ENCODE results near the gene LRRC71. TPM values are rescaled to one million over a fixed set of nuclear protein-coding genes. Genes with fewer than 3 reads are reported as not detected.

The LRRC71 gene
- total and polyA plus RNA-seq, 2 of the 4 experiments (the other 2 are of a cell fraction): 0.50 TPM; not detected in 1

DNA sequence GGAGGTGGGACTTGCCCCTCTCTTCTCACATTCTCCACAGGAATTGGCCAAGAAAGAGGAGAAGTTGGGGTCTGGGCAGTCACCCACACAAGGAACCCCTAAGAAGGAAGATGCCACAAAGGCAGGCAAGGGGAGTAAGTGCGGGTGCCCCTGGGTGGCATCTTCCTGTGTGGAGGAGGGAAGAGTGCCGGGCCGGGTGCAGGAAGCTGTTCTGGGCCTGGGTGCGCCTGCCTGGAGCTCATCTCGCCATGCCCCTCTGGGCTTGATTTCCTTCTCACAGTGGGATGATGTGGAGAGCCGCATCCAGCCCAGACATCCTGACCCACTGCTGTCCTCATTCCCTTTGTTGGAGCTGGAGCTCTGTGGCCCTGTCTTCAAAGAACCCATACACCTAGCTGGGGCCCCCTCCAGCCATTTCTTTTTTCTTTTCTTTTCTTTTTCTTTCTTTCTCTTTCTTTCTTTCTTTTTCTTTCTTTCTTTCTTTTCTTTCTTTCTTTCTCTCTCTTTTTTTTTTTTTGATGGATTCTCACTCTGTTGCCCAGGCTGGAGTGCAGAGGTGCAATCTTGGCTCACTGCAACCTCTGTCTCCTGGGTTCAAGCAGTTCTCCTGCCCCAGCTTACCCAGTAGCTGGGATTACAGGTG lies 9.3 kb downstream of the LRRC71 start:
- H4K8ac ChIP-seq (ENCODE audit: low read depth in 2 of 2, low read length in 2 of 2): no peak overlapping the region
- no peak overlapping the region for H2AFZ ChIP-seq (replicated peaks; ENCODE audit: low read length, poor library complexity)
- no peak overlapping the region for H2BK5ac ChIP-seq (ENCODE audit: low read depth, low read length, poor library complexity, severe bottlenecking)
- H3K9me3 ChIP-seq (ENCODE audit: control insufficient read depth, insufficient read depth, low read length): no peaks in the 10 kb centered on the region
- no peak overlapping the region for H3K4me3 ChIP-seq (ENCODE audit: insufficient read depth, low read depth, low read length)
- dilution Hi-C loops (cut with HindIII; ENCODE audit: low sequenced_read_pairs, unreplicated experiment): no loop called here
- in situ Hi-C loops (cut with MboI; ENCODE audit: low sequenced_read_pairs): loop anchor here (5.0 kb wide), 1 partner anchor 37 kb away; the partner anchor contains the start of gene PEAR1
- POLR2A ChIA-PET (ENCODE audit: unreplicated experiment): no interaction called here
- no peak overlapping the region for H3K18ac ChIP-seq (ENCODE audit: low read depth, low read length)
- H3K4me2 ChIP-seq (ENCODE audit: low read depth, low read length): no peak overlapping the region
- no peak overlapping the region for H3K23ac ChIP-seq (ENCODE audit: low read depth, low read length)
- no peak overlapping the region for H3K56ac ChIP-seq (ENCODE audit: extremely low read depth, insufficient read depth, low read length)
- ATAC-seq (ENCODE audit: low read depth) (no peak), DNase-seq (no peak)
- H2BK20ac ChIP-seq (ENCODE audit: low read depth, low read length): no peak overlapping the region
- H2BK120ac ChIP-seq (ENCODE audit: low read depth, low read length): no peak overlapping the region
- no peak overlapping the region for H3K27ac ChIP-seq (ENCODE audit: insufficient read depth, low read length)
- H4K91ac ChIP-seq (ENCODE audit: insufficient read depth, low read depth, low read length): no peak overlapping the region
- H2BK15ac ChIP-seq (ENCODE audit: low read depth, low read length): no peak overlapping the region
- no peak overlapping the region for H2AK9ac ChIP-seq (replicated peaks; ENCODE audit: low read depth, low read length, poor library complexity)
- no peak overlapping the region for H3K14ac ChIP-seq (replicated peaks; ENCODE audit: low read depth, low read length)
- no peaks in the 10 kb centered on the region for H3K79me1 ChIP-seq (ENCODE audit: low read depth in 1 of 2, low read length in 2 of 2)
- TF ChIP-seq RCOR1 (IDR thresholded peaks at IDR 0.05; ENCODE audit: insufficient replicate concordance, low read length) (no peak), POLR2A (IDR thresholded peaks at IDR 0.05; ENCODE audit: low read depth, low read length) (no peak), MXI1 (IDR thresholded peaks at IDR 0.05; ENCODE audit: borderline replicate concordance, low read depth, low read length) (no peak), MAZ (IDR thresholded peaks at IDR 0.05; ENCODE audit: borderline replicate concordance, low read depth, low read length) (no peak), NFE2L2 (IDR thresholded peaks at IDR 0.05; ENCODE audit: low read depth, low read length) (no peak), FOS (IDR thresholded peaks at IDR 0.05; ENCODE audit: low read depth, low read length) (no peak), SMC3 (IDR thresholded peaks at IDR 0.05; ENCODE audit: low read depth, low read length) (no peak), BHLHE40 (IDR thresholded peaks at IDR 0.05; ENCODE audit: low read depth, low read length) (no peak), CHD1 (IDR thresholded peaks at IDR 0.05; ENCODE audit: low read depth, low read length) (no peak), CEBPB (IDR thresholded peaks at IDR 0.05; ENCODE audit: low read depth, low read length) (no peak)
- TF ChIP-seq, protein P1, sequence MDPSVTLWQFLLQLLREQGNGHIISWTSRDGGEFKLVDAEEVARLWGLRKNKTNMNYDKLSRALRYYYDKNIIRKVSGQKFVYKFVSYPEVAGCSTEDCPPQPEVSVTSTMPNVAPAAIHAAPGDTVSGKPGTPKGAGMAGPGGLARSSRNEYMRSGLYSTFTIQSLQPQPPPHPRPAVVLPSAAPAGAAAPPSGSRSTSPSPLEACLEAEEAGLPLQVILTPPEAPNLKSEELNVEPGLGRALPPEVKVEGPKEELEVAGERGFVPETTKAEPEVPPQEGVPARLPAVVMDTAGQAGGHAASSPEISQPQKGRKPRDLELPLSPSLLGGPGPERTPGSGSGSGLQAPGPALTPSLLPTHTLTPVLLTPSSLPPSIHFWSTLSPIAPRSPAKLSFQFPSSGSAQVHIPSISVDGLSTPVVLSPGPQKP (IDR thresholded peaks at IDR 0.05; ENCODE audit: borderline replicate concordance, low read depth, low read length): no peak
- no CpG with 5 or more reads among the region's 6 CpGs for WGBS, 2 experiments (ENCODE audit: extremely low coverage in 2 of 2, insufficient read length in 1 of 2)
- no peak overlapping the region for H3K4ac ChIP-seq (ENCODE audit: low read depth, low read length)
- intact Hi-C loops (cut with micrococcal nuclease): loop anchor here (10.0 kb wide), 1 partner anchor 205 kb away; the partner anchor contains the start of genes ISG20L2 and METTL25B
- CTCF ChIA-PET: interaction anchor here (1.0 kb wide), 1 partner anchor 204 kb away, joined by 4 read pairs; no protein-coding TSS in a partner anchor
- no peaks in the 10 kb centered on the region; the same call in 1 of the 2 replicates for H4K20me1 ChIP-seq (ENCODE audit: insufficient read depth, low read length)
- no peak overlapping the region for H4K5ac ChIP-seq (ENCODE audit: low read depth, low read length)
- peaks cover 21% of the 10 kb centered on the region for H3K27me3 ChIP-seq (ENCODE audit: control insufficient read depth, insufficient read depth, low read length)
- no peaks in the 10 kb centered on the region for H3K4me1 ChIP-seq (ENCODE audit: control insufficient read depth, insufficient read depth, low read length)
- no TSS peak for BruUV-seq (replicated peaks)
- H2AK5ac ChIP-seq (ENCODE audit: low read depth, low read length): no peak overlapping the region
- no peaks in the 10 kb centered on the region; the same call in 1 of the 2 replicates for H3K9me1 ChIP-seq (ENCODE audit: insufficient read depth, low read length)
- no peaks in the 10 kb centered on the region for H3K36me3 ChIP-seq (ENCODE audit: control insufficient read depth, insufficient read depth, low read length)
- no peak overlapping the region for H3K9ac ChIP-seq (ENCODE audit: low read depth, low read length)

Data from IMR-90 (cell line).